GM10847 (cell line): ENCODE data around the gene NXPE4.

Experiments
- POLR2A ChIP-seq: IDR thresholded peaks from 2 replicates; pipeline ENCODE4 v1.6.1; 2011; ENCODE audit not compliant: insufficient read length; ENCODE audit errors: extremely low read depth

Gene NXPE4

GRCh38 chr11:114566276-114566675, 29.3 kb downstream of the NXPE4 start:
- no peak for TF ChIP-seq POLR2A

- no peak for TF ChIP-seq POLR2A
These were observed 30.8 kb downstream of the NXPE4 start for GRCh38 chr11:114564831-114565230.

- no peak for TF ChIP-seq POLR2A
These were observed 32.5 kb downstream of the NXPE4 start for GRCh38 chr11:114563077-114563476.

GRCh38 chr11:114562166-114562916, 33.2 kb downstream of the NXPE4 start:
- TF ChIP-seq POLR2A, result no peak

GRCh38 chr11:114559425-114560310, 35.9 kb downstream of the NXPE4 start, which contains the start of gene NXPE1:
TSS of gene NXPE1 (minus strand) at chr11:114559881. CDS start at chr11:114551201, 8,680 bp downstream.
- TF ChIP-seq POLR2A, result no peak

GRCh38 chr11:114556135-114556534, 39.5 kb downstream of the NXPE4 start:
- TF ChIP-seq POLR2A, result no peak

GRCh38 chr11:114553642-114554041, 41.9 kb downstream of the NXPE4 start:
- no peak for TF ChIP-seq POLR2A

- TF ChIP-seq POLR2A, result no peak
These were observed 44.5 kb downstream of the NXPE4 start for GRCh38 chr11:114551060-114551459.

GRCh38 chr11:114525682-114526081, 69.9 kb downstream of the NXPE4 start:
- TF ChIP-seq POLR2A, result no peak

GRCh38 chr11:114524122-114524521, 71.5 kb downstream of the NXPE4 start:
- no peak for TF ChIP-seq POLR2A

- TF ChIP-seq POLR2A, result no peak
These were observed 72.8 kb downstream of the NXPE4 start for GRCh38 chr11:114522818-114523217.
